WTC11 (cell line): ENCODE measurements around the gene ZBTB7C. TPM values are rescaled to one million over a fixed set of nuclear protein-coding genes. Genes with fewer than 3 reads are reported as not detected.

ENCODE experiments used
- ATAC-seq: fragments of 200-7000 bp; cut with Tn5 transposase; 2 replicates; pipeline ENCODE4 v1.10.0; 2021; ENCODE audit warnings: mild to moderate bottlenecking, moderate library complexity
- CTCF ChIA-PET: fragments of 300-600 bp; sonication (Branson Sonifier 250); formaldehyde crosslinking; loops from one replicate; lab custom pipeline; 2021; ENCODE audit warnings: antibody characterized with exemption; lab: Charles Lee
- POLR2A ChIA-PET: fragments of 350-600 bp; sonication (Branson Sonifier 250); formaldehyde crosslinking; loops from one replicate; lab custom pipeline; 2021; ENCODE audit warnings: antibody characterized with exemption; lab: Charles Lee
- DNase-seq: peaks from one replicate; pipeline ENCODE4 v3.0.0; 2021; ENCODE audit warnings: low spot score
- H3K27ac Mint-ChIP-seq: 2 replicates; pipeline ENCODE4 v1.8.0; 2021; ENCODE audit warnings: mixed read lengths
- H3K27me3 Mint-ChIP-seq: 2 replicates; pipeline ENCODE4 v1.8.0; 2021; ENCODE audit warnings: low read depth, mild to moderate bottlenecking, moderate library complexity, mixed read lengths
- H3K36me3 Mint-ChIP-seq: 2 replicates; pipeline ENCODE4 v1.8.0; 2021; ENCODE audit warnings: mixed read lengths
- H3K4me1 Mint-ChIP-seq: 2 replicates; pipeline ENCODE4 v1.8.0; 2022; ENCODE audit warnings: mixed read lengths
- H3K4me3 Mint-ChIP-seq: 2 replicates; pipeline ENCODE4 v1.8.0; 2021; ENCODE audit warnings: mild to moderate bottlenecking, moderate library complexity, mixed read lengths
- H3K9me3 Mint-ChIP-seq: 2 replicates; pipeline ENCODE4 v1.8.0; 2021; ENCODE audit warnings: mixed read lengths
- ATF1 ChIP-seq: sonication (generic); formaldehyde crosslinking; IDR thresholded peaks from 2 replicates; pipeline ENCODE4 v1.8.1; 2023; ENCODE audit warnings: mild to moderate bottlenecking, moderate library complexity, missing genetic modification reagents
- CREM ChIP-seq: sonication (generic); formaldehyde crosslinking; IDR thresholded peaks from 2 replicates; pipeline ENCODE4 v1.8.1; 2022; ENCODE audit warnings: mild to moderate bottlenecking, missing genetic modification reagents, moderate library complexity
- EMX1 ChIP-seq: fragments of 250-450 bp; sonication (Bioruptor Pico); IDR thresholded peaks from 2 replicates; pipeline ENCODE4 v1.8.0; 2021; ENCODE audit warnings: mild to moderate bottlenecking
- FOXK1 ChIP-seq: sonication (generic); formaldehyde crosslinking; IDR thresholded peaks from 2 replicates; pipeline ENCODE4 v1.8.0; 2022; ENCODE audit warnings: mild to moderate bottlenecking, moderate library complexity, missing genetic modification reagents
- FOXP1 ChIP-seq: sonication (generic); formaldehyde crosslinking; IDR thresholded peaks from 2 replicates; pipeline ENCODE4 v1.8.0; 2022; ENCODE audit warnings: missing genetic modification reagents, mild to moderate bottlenecking, moderate library complexity, borderline replicate concordance
- NFYB ChIP-seq: sonication (generic); formaldehyde crosslinking; conservative IDR thresholded peaks from 2 replicates; pipeline ENCODE4 v1.8.0; 2022; ENCODE audit warnings: low read depth, missing genetic modification reagents
- OVOL2 ChIP-seq: fragments of 250-450 bp; sonication (Bioruptor Pico); IDR thresholded peaks from 2 replicates; pipeline ENCODE4 v1.9.0; 2021; ENCODE audit warnings: mild to moderate bottlenecking, borderline replicate concordance
- SMAD3 ChIP-seq: sonication (generic); formaldehyde crosslinking; IDR thresholded peaks from 2 replicates; pipeline ENCODE4 v1.8.0; 2022; ENCODE audit warnings: missing genetic modification reagents, mild to moderate bottlenecking, borderline replicate concordance
- ZNF121 ChIP-seq: sonication (generic); formaldehyde crosslinking; IDR thresholded peaks from 2 replicates; pipeline ENCODE4 v1.8.0; 2023; ENCODE audit warnings: missing genetic modification reagents
- ZNF232 ChIP-seq: sonication (generic); formaldehyde crosslinking; IDR thresholded peaks from 2 replicates; pipeline ENCODE4 v1.8.0; 2022; ENCODE audit warnings: mild to moderate bottlenecking, missing genetic modification reagents
- ZNF423 ChIP-seq: fragments of 250-450 bp; sonication (Bioruptor Pico); IDR thresholded peaks from 2 replicates; pipeline ENCODE4 v2.1.2; 2022; ENCODE audit warnings: mild to moderate bottlenecking, moderate library complexity
- ZNF671 ChIP-seq: fragments of 250-450 bp; sonication (Bioruptor Pico); IDR thresholded peaks from 2 replicates; pipeline ENCODE4 v1.8.0; 2021; ENCODE audit warnings: mild to moderate bottlenecking
- total RNA-seq: library from RNA; stranded (reverse); gene quantifications from 3 replicates; pipeline ENCODE4 v1.2.3, GENCODE V29; 2021
- TF ChIP-seq, protein P1 (sequence below): sonication (generic); formaldehyde crosslinking; IDR thresholded peaks from 2 replicates; pipeline ENCODE4 v1.8.1; 2023; ENCODE audit warnings: mild to moderate bottlenecking, moderate library complexity, missing genetic modification reagents
- TF ChIP-seq, protein P2 (sequence below): sonication (generic); formaldehyde crosslinking; IDR thresholded peaks from 2 replicates; pipeline ENCODE4 v1.8.0; 2022; ENCODE audit warnings: mild to moderate bottlenecking, missing genetic modification reagents
- TF ChIP-seq, protein P3 (sequence below): sonication (generic); formaldehyde crosslinking; IDR thresholded peaks from 2 replicates; pipeline ENCODE4 v1.8.1; 2023; ENCODE audit warnings: mild to moderate bottlenecking, missing genetic modification reagents
- TF ChIP-seq, protein P4 (sequence below): sonication (generic); formaldehyde crosslinking; IDR thresholded peaks from 2 replicates; pipeline ENCODE4 v1.8.1; 2022; ENCODE audit warnings: low read depth, missing genetic modification reagents, borderline replicate concordance
- TF ChIP-seq, protein P5 (sequence below): sonication (generic); formaldehyde crosslinking; IDR thresholded peaks from 2 replicates; pipeline ENCODE4 v1.8.0; 2023; ENCODE audit warnings: missing genetic modification reagents, mild to moderate bottlenecking, borderline replicate concordance
- TF ChIP-seq, protein P6 (sequence below): sonication (generic); formaldehyde crosslinking; IDR thresholded peaks from 2 replicates; pipeline ENCODE4 v1.8.0; 2023; ENCODE audit warnings: missing genetic modification reagents
- TF ChIP-seq, protein P7 (sequence below): fragments of 250-450 bp; sonication (Bioruptor Pico); IDR thresholded peaks from 2 replicates; pipeline ENCODE4 v1.8.0; 2021; ENCODE audit warnings: mild to moderate bottlenecking
- TF ChIP-seq, protein P8 (sequence below): fragments of 200-600 bp; IDR thresholded peaks from 2 replicates; pipeline ENCODE4 v1.8.0; 2022; ENCODE audit warnings: antibody characterized with exemption
- TF ChIP-seq, protein P9 (sequence below): fragments of 250-450 bp; sonication (Bioruptor Pico); IDR thresholded peaks from 2 replicates; pipeline ENCODE4 v1.9.0; 2021; ENCODE audit warnings: mild to moderate bottlenecking

ZBTB7C gene
- total RNA-seq, 1 experiment from 2014 or later = 0.48 TPM

DNA sequence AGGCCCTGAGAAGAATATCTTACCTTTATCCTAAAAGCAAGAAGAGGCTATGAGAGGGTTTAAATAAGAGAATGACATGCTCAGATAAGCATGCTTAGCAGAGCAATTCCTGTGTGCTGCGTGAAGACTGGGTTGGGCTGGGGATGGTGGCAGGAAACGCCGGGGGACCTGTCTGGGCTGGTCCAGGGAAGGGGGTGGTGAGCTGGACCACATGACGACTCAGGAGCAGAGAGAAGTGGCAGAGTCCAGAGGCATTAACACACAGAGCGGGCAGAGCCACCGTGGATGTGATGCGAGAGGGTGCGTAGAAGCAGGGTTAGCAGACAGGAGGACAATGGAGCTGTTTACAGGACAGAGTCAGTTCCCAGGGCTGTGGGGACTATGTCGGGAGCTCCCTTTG lies 84.5 kb downstream of the ZBTB7C start (continued):
- TF ChIP-seq, protein P1, sequence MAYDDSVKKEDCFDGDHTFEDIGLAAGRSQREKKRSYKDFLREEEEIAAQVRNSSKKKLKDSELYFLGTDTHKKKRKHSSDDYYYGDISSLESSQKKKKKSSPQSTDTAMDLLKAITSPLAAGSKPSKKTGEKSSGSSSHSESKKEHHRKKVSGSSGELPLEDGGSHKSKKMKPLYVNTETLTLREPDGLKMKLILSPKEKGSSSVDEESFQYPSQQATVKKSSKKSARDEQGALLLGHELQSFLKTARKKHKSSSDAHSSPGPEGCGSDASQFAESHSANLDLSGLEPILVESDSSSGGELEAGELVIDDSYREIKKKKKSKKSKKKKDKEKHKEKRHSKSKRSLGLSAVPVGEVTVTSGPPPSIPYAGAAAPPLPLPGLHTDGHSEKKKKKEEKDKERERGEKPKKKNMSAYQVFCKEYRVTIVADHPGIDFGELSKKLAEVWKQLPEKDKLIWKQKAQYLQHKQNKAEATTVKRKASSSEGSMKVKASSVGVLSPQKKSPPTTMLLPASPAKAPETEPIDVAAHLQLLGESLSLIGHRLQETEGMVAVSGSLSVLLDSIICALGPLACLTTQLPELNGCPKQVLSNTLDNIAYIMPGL (CRISPR knock-in tag) = no peak
- TF ChIP-seq ATF1 (CRISPR knock-in tag) (no peak), ZNF232 (CRISPR knock-in tag) (no peak), EMX1 (no peak), SMAD3 (CRISPR knock-in tag) (no peak), ZNF121 (CRISPR knock-in tag) (no peak), NFYB (CRISPR knock-in tag) (no peak), FOXK1 (CRISPR knock-in tag) (no peak)
- TF ChIP-seq, protein P2, sequence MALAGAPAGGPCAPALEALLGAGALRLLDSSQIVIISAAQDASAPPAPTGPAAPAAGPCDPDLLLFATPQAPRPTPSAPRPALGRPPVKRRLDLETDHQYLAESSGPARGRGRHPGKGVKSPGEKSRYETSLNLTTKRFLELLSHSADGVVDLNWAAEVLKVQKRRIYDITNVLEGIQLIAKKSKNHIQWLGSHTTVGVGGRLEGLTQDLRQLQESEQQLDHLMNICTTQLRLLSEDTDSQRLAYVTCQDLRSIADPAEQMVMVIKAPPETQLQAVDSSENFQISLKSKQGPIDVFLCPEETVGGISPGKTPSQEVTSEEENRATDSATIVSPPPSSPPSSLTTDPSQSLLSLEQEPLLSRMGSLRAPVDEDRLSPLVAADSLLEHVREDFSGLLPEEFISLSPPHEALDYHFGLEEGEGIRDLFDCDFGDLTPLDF (CRISPR knock-in tag) = no peak
- TF ChIP-seq, all 79 proteins: peak for 0

DNA sequence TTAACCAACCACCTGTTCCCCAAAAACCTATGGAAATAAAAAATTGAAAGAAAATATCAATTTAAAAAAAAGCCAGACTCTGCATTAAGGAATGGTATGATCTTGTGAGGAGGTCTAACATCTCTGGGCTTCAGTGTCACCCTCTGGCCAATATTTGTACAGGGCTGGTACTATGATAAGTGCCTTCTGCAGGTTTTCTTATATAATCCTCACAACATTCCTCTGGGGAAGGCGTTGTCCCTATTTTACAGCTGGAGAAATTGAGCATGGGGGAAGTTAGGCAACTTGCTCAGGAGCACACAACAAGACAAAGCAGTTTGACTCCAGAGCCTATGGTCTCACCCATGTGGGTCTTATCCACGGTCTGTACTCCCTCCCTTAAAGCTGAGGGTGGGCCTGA lies 86.0 kb downstream of the ZBTB7C start:
- no peaks in the 10 kb centered on the region for H3K36me3 Mint-ChIP-seq
- H3K4me3 Mint-ChIP-seq = no peak overlapping the region
- CTCF ChIA-PET = no interaction called here
- POLR2A ChIA-PET = no interaction called here
- H3K27ac Mint-ChIP-seq = no peak overlapping the region
- peaks cover 10% of the 10 kb centered on the region for H3K4me1 Mint-ChIP-seq
- DNase-seq (no peak), ATAC-seq (no peak)
- H3K9me3 Mint-ChIP-seq = 0 out of 2 replicates have a peak, but pooled peaks cover 5% of the 10 kb centered on the region
- H3K27me3 Mint-ChIP-seq = peaks cover 2% of the 10 kb centered on the region; the same call in 1 of the 2 replicates
- TF ChIP-seq, protein P3, sequence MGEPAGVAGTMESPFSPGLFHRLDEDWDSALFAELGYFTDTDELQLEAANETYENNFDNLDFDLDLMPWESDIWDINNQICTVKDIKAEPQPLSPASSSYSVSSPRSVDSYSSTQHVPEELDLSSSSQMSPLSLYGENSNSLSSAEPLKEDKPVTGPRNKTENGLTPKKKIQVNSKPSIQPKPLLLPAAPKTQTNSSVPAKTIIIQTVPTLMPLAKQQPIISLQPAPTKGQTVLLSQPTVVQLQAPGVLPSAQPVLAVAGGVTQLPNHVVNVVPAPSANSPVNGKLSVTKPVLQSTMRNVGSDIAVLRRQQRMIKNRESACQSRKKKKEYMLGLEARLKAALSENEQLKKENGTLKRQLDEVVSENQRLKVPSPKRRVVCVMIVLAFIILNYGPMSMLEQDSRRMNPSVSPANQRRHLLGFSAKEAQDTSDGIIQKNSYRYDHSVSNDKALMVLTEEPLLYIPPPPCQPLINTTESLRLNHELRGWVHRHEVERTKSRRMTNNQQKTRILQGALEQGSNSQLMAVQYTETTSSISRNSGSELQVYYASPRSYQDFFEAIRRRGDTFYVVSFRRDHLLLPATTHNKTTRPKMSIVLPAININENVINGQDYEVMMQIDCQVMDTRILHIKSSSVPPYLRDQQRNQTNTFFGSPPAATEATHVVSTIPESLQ = no peak
- TF ChIP-seq CREM (CRISPR knock-in tag) (no peak), FOXP1 (CRISPR knock-in tag) (no peak), OVOL2 (CRISPR knock-in tag) (no peak), ZNF671 (no peak), ZNF423 (no peak), ZNF232 (CRISPR knock-in tag) (no peak)
- TF ChIP-seq, protein P4, sequence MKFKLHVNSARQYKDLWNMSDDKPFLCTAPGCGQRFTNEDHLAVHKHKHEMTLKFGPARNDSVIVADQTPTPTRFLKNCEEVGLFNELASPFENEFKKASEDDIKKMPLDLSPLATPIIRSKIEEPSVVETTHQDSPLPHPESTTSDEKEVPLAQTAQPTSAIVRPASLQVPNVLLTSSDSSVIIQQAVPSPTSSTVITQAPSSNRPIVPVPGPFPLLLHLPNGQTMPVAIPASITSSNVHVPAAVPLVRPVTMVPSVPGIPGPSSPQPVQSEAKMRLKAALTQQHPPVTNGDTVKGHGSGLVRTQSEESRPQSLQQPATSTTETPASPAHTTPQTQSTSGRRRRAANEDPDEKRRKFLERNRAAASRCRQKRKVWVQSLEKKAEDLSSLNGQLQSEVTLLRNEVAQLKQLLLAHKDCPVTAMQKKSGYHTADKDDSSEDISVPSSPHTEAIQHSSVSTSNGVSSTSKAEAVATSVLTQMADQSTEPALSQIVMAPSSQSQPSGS (CRISPR knock-in tag) = no peak
- TF ChIP-seq, protein P5, sequence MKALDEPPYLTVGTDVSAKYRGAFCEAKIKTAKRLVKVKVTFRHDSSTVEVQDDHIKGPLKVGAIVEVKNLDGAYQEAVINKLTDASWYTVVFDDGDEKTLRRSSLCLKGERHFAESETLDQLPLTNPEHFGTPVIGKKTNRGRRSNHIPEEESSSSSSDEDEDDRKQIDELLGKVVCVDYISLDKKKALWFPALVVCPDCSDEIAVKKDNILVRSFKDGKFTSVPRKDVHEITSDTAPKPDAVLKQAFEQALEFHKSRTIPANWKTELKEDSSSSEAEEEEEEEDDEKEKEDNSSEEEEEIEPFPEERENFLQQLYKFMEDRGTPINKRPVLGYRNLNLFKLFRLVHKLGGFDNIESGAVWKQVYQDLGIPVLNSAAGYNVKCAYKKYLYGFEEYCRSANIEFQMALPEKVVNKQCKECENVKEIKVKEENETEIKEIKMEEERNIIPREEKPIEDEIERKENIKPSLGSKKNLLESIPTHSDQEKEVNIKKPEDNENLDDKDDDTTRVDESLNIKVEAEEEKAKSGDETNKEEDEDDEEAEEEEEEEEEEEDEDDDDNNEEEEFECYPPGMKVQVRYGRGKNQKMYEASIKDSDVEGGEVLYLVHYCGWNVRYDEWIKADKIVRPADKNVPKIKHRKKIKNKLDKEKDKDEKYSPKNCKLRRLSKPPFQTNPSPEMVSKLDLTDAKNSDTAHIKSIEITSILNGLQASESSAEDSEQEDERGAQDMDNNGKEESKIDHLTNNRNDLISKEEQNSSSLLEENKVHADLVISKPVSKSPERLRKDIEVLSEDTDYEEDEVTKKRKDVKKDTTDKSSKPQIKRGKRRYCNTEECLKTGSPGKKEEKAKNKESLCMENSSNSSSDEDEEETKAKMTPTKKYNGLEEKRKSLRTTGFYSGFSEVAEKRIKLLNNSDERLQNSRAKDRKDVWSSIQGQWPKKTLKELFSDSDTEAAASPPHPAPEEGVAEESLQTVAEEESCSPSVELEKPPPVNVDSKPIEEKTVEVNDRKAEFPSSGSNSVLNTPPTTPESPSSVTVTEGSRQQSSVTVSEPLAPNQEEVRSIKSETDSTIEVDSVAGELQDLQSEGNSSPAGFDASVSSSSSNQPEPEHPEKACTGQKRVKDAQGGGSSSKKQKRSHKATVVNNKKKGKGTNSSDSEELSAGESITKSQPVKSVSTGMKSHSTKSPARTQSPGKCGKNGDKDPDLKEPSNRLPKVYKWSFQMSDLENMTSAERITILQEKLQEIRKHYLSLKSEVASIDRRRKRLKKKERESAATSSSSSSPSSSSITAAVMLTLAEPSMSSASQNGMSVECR (CRISPR knock-in tag) = no peak
- TF ChIP-seq, protein P6, sequence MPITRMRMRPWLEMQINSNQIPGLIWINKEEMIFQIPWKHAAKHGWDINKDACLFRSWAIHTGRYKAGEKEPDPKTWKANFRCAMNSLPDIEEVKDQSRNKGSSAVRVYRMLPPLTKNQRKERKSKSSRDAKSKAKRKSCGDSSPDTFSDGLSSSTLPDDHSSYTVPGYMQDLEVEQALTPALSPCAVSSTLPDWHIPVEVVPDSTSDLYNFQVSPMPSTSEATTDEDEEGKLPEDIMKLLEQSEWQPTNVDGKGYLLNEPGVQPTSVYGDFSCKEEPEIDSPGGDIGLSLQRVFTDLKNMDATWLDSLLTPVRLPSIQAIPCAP (CRISPR knock-in tag) = no peak
- TF ChIP-seq, protein P7, sequence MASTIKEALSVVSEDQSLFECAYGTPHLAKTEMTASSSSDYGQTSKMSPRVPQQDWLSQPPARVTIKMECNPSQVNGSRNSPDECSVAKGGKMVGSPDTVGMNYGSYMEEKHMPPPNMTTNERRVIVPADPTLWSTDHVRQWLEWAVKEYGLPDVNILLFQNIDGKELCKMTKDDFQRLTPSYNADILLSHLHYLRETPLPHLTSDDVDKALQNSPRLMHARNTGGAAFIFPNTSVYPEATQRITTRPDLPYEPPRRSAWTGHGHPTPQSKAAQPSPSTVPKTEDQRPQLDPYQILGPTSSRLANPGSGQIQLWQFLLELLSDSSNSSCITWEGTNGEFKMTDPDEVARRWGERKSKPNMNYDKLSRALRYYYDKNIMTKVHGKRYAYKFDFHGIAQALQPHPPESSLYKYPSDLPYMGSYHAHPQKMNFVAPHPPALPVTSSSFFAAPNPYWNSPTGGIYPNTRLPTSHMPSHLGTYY (CRISPR knock-in tag) = no peak
- TF ChIP-seq, protein P8, sequence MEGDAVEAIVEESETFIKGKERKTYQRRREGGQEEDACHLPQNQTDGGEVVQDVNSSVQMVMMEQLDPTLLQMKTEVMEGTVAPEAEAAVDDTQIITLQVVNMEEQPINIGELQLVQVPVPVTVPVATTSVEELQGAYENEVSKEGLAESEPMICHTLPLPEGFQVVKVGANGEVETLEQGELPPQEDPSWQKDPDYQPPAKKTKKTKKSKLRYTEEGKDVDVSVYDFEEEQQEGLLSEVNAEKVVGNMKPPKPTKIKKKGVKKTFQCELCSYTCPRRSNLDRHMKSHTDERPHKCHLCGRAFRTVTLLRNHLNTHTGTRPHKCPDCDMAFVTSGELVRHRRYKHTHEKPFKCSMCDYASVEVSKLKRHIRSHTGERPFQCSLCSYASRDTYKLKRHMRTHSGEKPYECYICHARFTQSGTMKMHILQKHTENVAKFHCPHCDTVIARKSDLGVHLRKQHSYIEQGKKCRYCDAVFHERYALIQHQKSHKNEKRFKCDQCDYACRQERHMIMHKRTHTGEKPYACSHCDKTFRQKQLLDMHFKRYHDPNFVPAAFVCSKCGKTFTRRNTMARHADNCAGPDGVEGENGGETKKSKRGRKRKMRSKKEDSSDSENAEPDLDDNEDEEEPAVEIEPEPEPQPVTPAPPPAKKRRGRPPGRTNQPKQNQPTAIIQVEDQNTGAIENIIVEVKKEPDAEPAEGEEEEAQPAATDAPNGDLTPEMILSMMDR = no peak
- TF ChIP-seq, protein P9, sequence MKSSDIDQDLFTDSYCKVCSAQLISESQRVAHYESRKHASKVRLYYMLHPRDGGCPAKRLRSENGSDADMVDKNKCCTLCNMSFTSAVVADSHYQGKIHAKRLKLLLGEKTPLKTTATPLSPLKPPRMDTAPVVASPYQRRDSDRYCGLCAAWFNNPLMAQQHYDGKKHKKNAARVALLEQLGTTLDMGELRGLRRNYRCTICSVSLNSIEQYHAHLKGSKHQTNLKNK = no peak
